Left cardiac atrium (tissue), 4 donors: Measurements from ENCODE around the gene OOEP. TPM values are rescaled to one million over a fixed set of nuclear protein-coding genes. Genes with fewer than 3 reads are reported as not detected.

Experiments used
- ATAC-seq, 2 donors: fragments of 200-7000 bp; cut with Tn5 transposase; one replicate each; pipeline ENCODE4 v1.9.1; 2020; ENCODE audit warnings: mild to moderate bottlenecking in 2 of 2, moderate library complexity in 2 of 2
- DNase-seq: peaks from one replicate; pipeline ENCODE4 v3.0.0-alpha.2; 2020
- intact Hi-C, 2 donors: fragments of 100-400 bp; cut with DNase I; formaldehyde crosslinking; loops; one replicate each; pipeline versions ENCODE4 v1.14.1 to v1.15.1; 2022 to 2023
- total RNA-seq, 2 donors: library from RNA; stranded (reverse); fragmentation: NEBNext Ultra II Directional; extraction: Animal tissue kit (Norgen Biotek cat#: 25700); gene quantifications; one replicate each; pipeline ENCODE4 v1.2.1, GENCODE V29; 2021
- donor health status: DM: no; HTN: yes; CAD: no.
- donor health status: DM: no; HTN: yes; CAD: no; lungs with severe emphysema.
- donor health status: DM: yes; HTN: yes; CAD: no.
- donor health status: Dilated cardiomyopathy.

Gene OOEP
- total RNA-seq, 2 donors from 2014 or later, result 0.24 TPM; not detected in 1

DNA sequence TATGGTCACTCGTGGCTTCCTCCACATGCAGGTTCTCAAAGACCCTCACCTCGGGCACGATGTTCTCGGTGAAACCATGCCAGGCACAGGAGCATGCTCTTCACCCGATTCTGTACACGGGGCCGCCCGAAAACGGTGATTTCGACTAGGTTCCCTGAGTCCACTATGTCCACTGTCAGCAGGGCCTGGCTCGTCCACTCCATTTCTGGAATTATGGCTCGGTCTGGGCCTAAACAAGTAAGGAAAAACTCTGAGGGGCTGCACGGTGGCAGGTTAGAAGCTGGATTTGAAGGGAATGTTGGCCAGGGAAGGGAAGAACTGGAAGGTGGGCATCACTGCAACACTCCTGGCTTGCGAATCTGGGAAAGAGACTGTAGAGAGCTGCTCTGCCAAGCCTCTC, 540 bp downstream of the OOEP start:
- ATAC-seq (no peak), DNase-seq (no peak)
- intact Hi-C loops, result no loop called here

DNA sequence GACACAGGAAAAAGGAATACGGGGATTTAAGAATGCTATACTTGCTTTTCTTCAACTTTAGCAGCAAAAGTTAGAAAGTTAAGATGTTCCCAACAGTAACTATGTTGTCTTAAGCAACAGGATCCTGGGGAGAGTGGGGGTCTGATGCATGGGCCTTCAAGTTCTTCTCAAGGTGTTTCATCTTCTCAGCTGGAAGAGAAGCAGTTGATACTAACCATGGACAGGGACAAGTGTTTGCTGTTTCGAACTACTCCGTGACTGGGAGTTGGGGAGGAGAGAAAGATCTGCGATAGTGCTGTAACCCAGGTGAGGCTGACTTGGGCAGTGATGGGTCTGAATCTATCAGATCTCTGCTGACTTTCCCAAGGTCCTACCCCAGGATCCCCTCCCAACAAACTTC, 1.0 kb downstream of the OOEP start:
- intact Hi-C loops, result no loop called here
- DNase-seq, result no peak
- ATAC-seq, result no peak

DNA sequence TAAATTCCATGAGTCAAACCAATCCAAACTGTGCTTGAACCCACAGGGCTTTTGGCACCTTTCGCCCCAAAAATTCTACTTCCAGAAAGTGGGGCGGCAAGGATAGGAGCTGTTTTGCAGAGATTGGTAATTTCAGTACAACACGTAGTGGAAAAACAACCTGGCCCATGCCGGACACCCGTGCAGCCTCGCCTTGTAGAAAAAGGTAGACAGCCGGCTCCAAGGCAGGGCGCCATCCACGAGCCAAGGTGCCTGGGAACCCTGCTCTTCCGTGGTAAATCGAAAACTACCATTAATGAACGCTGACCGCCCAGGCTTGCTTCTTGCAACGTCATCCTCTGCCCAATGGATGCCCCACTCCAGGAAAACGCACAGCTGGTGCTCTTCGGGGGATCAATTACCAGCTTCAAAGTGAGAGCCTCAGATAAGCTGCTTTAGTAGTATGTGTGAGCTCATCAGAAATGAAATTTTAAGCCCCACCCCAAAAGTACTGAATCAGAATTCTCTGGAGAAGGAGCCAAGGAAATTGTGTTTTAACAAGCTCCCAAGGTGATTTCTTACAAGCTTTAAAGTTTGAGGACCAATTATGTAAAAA, 1.8 kb downstream of the OOEP start:
- ATAC-seq (no peak), DNase-seq (no peak)
- intact Hi-C loops, result no loop called here

DNA sequence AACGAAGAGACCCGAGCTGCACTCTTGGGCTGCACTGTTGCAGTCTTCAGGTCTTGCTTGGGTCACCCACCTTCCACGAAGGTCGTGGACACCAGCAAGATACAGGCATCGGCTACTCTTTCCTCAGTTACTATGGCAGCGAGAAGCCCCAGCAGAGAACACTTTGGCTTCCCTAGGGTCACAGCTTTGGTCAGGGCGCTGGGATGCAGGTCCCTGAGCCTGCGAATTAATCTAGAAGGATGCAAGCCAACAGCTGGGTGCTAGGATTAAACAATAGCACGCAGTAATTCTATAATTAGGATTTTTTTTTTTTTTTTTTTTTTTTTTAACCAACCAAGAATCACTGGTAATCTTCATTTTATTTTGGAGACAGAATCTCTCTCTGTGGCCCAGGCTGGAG, 5.1 kb downstream of the OOEP start:
- DNase-seq (no peak), ATAC-seq (no peak)
- intact Hi-C loops, result no loop called here

DNA sequence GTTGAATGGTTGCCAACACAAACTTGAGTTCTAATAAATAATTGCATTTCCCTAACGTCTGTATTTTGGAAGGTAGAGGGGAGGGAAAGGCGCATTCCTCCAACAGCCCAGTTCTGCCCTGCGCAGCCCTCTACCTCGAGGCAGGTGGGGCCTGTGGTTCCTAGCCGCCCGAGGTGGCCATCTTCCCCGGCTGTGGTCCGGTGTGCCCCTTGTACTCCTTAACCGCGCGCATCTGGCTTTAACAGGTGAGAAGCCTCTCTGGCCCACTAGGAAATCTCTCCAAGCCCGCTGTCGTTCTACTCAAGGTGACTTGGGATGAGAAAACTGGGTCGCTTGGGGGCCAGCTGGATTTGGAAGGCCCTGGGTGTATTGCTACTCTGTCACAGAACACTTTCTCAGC, 5.6 kb downstream of the OOEP start:
- ATAC-seq, result no peak
- DNase-seq, result no peak
- intact Hi-C loops, result no loop called here

DNA sequence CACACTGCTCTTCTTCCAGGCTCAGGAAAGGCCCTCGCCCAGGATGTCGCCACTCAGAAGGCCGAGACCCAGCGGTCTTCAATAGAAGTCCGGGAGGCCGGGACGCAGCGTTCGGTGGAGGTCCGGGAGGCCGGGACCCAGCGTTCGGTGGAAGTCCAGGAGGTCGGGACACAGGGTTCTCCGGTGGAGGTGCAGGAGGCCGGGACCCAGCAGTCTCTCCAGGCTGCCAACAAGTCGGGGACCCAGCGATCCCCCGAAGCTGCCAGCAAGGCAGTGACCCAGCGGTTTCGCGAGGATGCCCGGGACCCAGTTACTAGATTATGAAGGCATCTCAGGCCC, 6.2 kb downstream of the OOEP start:
- no peak for ATAC-seq
- no peak for DNase-seq
- intact Hi-C loops, result no loop called here

DNA sequence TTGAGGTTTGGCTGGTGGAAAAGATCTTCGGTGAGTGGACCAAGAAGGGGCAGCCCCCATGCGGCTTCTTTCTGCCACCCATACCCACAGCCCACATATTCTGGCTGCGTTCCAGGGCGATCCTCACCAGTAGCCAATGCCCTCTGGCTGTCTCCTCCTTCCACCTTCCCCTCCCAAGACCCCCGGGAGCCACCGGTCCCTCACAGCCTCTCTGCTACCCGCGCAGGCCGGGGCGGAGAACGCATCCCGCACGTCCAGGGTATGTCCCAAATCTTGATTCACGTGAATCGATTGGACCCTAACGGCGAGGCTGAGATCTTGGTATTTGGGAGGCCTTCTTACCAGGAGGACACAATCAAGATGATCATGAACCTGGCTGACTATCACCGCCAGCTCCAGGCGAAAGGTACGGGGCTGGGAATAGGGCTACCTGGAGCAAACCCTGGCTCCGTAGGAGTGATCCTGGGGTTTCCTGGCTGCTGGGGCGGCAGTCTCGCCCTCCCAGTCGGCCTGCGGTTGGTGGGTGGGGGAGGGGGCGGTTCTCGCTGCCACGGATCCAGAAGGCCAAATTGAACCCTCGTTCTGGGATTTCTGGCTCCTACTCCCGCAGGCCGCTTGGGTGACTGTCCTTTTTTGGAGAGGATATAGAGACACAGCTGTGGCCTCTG, 6.7 kb downstream of the OOEP start:
- DNase-seq (no peak), ATAC-seq (no peak)
- intact Hi-C loops, result no loop called here

DNA sequence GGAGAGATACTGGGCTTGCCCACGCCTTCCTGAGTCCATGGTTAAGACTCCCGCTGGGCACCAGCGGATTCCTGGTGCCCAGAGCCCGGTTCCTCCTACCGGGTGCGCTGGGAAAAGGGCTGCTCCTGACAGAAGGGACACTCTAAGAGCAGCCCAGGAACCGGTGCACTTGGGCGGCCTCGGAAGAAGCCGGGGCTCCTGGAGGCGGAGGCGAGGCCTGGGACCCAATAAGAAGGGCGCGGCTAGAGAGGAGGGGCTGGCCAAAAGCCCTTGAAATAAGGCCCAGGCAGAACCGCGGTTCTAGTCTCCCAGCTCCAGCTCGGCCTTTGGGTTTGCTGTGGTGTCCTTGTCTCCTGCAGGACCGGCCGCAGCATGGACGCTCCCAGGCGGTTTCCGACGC, 7.3 kb downstream of the OOEP start, which contains the start of gene KHDC3L:
KHDC3L (plus strand) TSS at position 301 of the 400 bp plus-strand sequence; CDS start at position 373, 72 bp downstream.
- DNase-seq, result no peak
- no peak for ATAC-seq
- intact Hi-C loops, result no loop called here

DNA sequence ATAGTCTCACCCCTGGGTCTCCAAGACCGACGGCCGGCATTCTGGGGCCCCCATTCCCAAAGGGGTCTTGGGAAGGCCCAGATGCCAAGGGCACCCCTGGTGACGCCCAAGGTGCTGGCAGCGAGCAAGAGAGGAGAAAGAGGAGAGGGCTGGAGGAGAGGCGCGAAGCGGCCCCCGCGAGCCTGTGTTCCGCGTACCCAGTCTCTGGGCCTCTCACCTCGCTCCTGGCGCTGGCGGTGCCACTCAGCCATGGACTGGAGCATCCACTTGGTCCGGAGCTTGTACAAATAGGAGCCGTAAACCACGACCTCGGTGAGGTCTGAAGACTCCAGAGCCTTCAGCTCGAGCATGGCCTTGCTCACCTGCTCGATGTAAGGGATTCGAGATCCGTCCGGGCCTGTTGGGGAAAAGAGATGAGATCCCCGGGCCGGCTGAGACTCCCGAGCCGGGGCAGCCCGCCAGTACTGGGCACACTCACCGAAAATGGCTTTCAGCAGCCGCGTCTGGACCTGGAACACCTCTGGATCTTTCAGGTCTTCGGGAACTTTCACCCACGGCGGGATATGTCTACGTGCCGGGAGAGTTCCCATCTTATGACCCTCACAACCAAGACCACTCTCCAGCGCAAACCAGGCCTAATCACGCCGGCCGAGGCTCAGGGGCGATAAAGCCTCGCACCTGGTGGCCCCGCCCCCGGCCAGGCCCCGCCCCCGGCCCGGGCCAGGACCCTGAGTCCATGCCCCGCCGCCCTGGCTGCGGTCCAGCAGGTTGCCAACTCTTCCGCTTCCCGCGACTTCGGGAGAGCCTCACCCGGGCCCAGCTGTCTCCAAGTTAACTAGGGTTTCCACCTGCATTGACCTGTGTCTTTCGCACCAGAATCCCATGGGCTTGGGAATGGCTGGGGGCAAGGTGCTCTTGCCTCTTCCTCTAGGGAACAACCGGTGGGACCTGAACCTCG, 15.8 kb downstream of the OOEP start, which contains the start of gene DPPA5:
DPPA5 (minus strand) TSS at position 641 of the 958 bp plus-strand sequence; CDS start at position 590, 51 bp downstream.
- DNase-seq, result no peak
- intact Hi-C loops, result no loop called here
- ATAC-seq, result no peak

DNA sequence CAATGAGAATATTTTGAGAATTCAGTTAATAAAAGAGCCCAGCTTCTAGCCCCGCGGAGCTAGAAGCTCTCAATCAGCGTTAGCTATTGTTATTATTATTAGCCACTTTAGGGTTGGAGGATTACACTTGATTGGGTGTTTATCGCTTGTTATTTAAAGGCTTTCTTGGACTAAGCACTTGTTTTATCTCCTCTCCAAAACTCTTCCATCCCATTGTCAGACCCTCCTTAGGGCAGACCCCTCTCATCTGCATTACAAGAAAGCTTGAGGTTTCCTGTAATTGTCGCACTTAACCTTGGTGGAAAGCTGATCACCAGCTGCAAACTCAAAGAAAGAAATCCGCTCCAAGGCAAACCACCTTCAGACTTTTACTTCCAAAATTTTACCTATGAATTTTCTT, 20.4 kb downstream of the OOEP start:
- intact Hi-C loops, result no loop called here
- ATAC-seq, result no peak
- DNase-seq, result no peak

DNA sequence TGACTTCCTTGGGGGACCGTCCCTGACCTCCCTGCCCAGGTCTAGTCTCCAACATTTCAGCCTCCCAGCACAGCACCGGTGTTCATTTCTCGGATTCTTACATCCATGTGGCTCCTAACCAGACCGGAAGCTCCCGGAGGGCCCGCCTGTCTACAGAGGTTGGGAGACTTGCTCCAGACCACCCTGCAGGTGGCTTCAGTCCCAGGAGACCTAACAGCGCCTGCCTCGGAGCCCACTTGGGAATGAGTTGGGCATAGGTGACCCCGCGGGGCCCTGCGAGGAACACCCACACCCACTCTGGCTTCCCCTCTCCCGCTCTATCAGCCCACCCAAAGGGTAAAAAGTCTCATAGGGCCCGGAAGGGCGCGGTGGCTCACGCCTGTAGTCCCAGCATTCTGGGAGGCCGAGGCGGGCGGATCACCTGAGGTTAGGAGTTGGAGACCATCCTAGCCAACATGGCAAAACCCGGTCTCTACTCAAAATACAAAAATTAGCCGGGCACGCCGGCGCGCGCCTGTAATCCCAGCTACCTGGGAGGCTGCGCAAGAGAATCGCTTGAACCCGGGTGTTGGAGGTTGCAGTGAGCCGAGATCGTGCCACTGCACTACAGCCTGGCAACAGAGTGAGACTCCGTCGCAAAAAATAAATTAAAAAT, 21.0 kb downstream of the OOEP start:
- ATAC-seq (no peak), DNase-seq (no peak)
- intact Hi-C loops, result no loop called here

DNA sequence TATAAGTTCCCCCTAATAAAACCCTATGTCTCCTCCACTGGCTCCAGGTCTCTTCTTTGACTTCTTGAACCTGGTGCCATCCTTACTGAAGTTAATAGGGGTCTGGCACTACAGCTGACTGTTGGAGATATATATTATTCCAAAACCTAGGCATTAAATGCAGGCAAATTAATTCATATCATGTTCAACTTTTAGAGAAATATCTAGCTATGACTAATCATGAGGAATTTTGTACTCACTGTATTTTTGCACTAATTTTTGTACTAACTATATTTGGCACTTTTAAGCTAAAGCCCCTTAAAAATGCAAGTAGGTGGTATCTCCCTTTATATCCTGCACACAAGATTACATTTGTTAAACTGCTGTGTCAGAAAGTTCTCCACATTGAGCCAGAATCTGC, 26.5 kb downstream of the OOEP start:
- intact Hi-C loops, result no loop called here
- ATAC-seq (no peak), DNase-seq (no peak)

DNA sequence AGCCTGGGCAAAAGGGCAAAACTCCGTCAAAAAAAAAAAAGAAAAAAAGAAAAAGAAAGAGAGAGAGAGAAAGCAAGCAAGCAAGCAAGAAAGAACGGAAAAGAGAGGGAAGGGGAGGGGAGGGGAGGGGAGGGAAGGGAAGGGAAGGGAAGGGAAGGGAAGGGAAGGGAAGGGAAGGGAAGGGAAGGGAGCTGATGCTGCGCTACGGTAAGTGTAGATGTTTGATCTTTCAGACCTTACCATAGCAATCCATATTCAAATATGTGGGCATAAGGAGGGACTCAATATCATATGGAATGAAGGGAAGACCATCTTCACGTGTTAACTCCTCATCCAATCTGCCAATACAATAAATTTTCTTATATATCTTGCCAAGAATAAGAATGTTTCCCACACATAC, 27.5 kb downstream of the OOEP start:
- intact Hi-C loops, result no loop called here
- DNase-seq, result no peak
- ATAC-seq, result no peak

DNA sequence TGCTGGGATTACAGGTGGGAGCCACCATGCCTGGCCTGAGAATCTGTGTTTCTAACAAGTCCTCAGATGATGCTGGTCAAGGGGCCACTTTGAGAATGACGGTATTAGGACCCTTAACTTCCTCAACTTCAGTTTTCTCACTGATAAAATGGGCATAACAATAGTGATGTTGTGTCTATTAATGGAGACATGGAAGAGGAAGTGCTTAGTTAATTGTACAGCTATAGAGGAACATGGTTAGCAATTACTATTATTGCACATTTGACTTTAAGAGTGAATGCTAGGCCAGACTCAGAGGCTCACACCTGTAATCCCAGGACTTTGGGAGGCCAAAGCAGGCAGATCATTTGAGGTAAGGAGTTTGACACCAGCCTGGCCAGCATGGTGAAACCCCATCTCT, 28.4 kb downstream of the OOEP start:
- ATAC-seq, result no peak
- intact Hi-C loops, result no loop called here
- no peak for DNase-seq

DNA sequence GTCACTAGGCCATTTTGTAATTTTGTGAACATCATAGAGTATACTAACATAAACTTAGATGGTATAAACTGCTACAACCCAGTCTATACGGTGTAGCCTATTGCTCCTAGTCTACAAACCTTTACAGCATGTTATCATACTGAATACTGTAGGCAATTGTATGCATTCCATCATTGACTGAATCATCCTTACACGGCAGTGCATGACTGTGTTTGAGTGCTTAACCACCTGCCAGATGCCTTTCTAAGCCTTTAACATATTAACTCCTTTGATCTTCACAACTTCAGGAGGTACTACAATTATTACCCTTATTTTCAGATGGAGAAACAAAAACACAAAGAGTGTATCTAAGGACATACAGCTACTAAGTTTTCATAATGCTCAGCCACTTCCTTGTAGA, 29.6 kb downstream of the OOEP start:
- ATAC-seq (no peak), DNase-seq (no peak)
- intact Hi-C loops, result no loop called here

DNA sequence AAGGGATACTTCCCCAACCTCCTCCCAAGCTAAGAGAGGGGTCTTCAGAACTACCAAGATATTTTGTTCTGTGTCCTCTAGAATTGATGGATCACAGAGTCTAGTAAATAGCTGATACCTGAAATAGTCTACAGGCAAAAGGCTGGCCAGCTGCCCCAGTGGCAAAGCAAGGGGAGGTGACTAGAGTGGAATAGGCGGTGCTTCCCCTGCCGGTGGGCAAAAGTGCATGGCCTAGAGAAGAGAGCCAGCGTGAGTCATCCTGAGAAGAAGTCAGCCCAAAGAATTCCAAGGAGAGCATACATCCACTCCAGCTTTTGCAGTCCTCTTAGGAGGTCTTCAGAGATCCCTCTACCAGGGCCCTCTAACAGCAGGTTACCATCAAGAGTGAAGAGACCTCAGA, 30.4 kb downstream of the OOEP start:
- intact Hi-C loops, result no loop called here
- no peak for DNase-seq
- ATAC-seq, result no peak

DNA sequence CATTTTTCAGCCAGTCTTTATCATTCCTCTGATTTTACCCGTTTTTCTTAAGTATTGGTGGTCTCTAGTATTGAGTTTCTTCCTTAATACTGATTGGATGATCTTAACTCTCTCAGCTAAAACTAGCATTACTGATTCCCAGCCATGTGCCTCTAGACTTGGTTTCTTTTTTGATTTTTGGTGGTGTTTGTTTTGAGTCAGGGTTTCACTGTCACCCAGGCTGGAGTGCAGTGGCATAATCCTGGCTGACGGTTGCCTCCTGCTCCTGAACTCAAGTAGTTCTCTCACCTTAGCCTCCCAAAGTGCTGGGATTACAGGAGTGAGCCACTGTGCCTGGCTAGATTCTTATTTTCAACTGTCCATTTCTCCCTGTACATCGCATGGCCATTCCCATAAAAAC, 40.5 kb downstream of the OOEP start:
- intact Hi-C loops, result loop anchor here in 1 of 2 donors (10.0 kb wide), 1 partner anchor 914 kb away; no protein-coding TSS in a partner anchor

DNA sequence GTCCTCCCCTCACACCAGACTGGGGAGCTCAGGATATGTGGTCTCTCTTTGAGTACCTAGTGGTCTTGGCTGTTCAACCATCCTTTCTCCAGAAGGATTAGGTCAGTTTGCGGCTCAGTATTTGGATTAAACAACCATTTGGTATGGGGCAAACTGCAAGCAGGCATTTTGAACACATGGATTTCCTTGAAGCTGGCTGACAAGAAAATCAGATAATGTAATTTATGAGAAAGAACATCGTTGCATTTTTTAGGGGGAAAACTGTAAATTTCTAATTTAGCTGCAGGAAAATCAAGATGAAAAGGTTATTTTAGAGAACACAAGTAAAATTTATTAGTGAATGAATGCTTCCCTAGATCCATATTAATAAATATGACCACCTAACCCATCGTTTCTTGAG, 40.9 kb downstream of the OOEP start:
- ATAC-seq (no peak), DNase-seq (no peak)
- intact Hi-C loops, result loop anchor here in 1 of 2 donors (10.0 kb wide), 1 partner anchor 914 kb away; no protein-coding TSS in a partner anchor

More for the DNA sequence above, 40.5 kb downstream of the OOEP start:
- ATAC-seq, result no peak
- DNase-seq, result no peak

DNA sequence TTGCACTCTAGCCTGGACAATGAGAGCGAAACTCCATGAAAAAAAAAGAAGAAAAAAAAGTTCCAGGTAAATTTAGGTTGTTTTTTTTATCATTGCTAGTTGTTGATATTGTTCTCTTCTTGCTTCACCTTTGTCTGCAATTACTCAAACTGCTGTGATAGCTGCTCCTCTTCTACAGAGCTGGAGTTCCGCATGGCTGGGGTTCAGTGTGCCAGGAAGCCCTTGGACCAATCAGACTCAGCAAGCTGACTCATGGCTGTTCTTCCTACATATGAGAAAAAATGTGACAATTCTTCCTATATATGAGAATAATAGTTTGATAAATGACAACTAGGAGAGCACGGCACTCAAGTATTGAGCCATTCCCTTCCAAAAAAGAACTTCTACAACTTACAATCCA, 44.0 kb downstream of the OOEP start:
- intact Hi-C loops, result loop anchor here in 1 of 2 donors (10.0 kb wide), 1 partner anchor 911 kb away; no protein-coding TSS in a partner anchor
- ATAC-seq (no peak), DNase-seq (no peak)
